ENCODE data around the gene COPS3. TPM values are rescaled to one million over a fixed set of nuclear protein-coding genes. Genes with fewer than 3 reads are reported as not detected.

COPS3 gene
- total and polyA plus RNA-seq, 11 donors: 34.7 to 108 (median 74.0) TPM

GRCh38 chr17:17314501-17315071 lies 33.5 kb upstream of the COPS3 start:
- no peak overlapping the region for H3K4me3 ChIP-seq
- intact Hi-C loops (cut with DNase I): loop anchor here in 7 of 10 donors (2.0 to 10.0 kb wide), 4 partner anchors 170 to 314 kb away; no protein-coding TSS in a partner anchor
- peaks cover 0 to 4% (median 0%) of the 10 kb centered on the region in 9 donors for H3K36me3 ChIP-seq
- ATAC-seq: no peak
- no peak overlapping the region for H3K27ac ChIP-seq
- DNase-seq: no peak
- H3K9me3 ChIP-seq: peaks cover 0 to 4% (median 0%) of the 10 kb centered on the region in 12 donors
- no peaks in the 10 kb centered on the region for H3K27me3 ChIP-seq
- H3K4me1 ChIP-seq: no peaks in the 10 kb centered on the region
- WGBS, 4 donors: 68 to 75% (median 73%) methylated on average over 5 of the region's 5 CpGs
- TF ChIP-seq CTCF (IDR thresholded peaks at IDR 0.05) (no peak), POLR2A (IDR thresholded peaks at IDR 0.05) (no peak)

- H3K27me3 ChIP-seq: no peaks in the 10 kb centered on the region
- peaks cover 0 to 6% (median 0%) of the 10 kb centered on the region in 9 donors for H3K36me3 ChIP-seq
- DNase-seq (peak in 2 of 5 donors; percentile 43), ATAC-seq (peak in 3 of 4 donors; percentile 57 to 71 (median 66))
- peaks cover 0 to 4% (median 0%) of the 10 kb centered on the region in 12 donors for H3K9me3 ChIP-seq
- H3K27ac ChIP-seq: no peak overlapping the region
- no peak overlapping the region for H3K4me3 ChIP-seq
- no peak for TF ChIP-seq POLR2A (IDR thresholded peaks at IDR 0.05)
- peak; percentile 29 to 58 (median 45) for TF ChIP-seq CTCF (IDR thresholded peaks at IDR 0.05)
- no peaks in the 10 kb centered on the region for H3K4me1 ChIP-seq
- intact Hi-C loops (cut with DNase I): loop anchor here in 6 of 10 donors (5.0 to 10.0 kb wide), 3 partner anchors 169 to 311 kb away; no protein-coding TSS in a partner anchor
- WGBS, 4 donors: 57 to 64% (median 60%) methylated on average over 12 of the region's 12 CpGs
Measured at GRCh38 chr17:17313350-17313991, 32.4 kb upstream of the COPS3 start.

GRCh38 chr17:17309356-17309755 lies 28.3 kb upstream of the COPS3 start:
- intact Hi-C loops (cut with DNase I): loop anchor here in 2 of 10 donors (10.0 kb wide), 2 partner anchors 55 to 305 kb away; no protein-coding TSS in a partner anchor
- no peaks in the 10 kb centered on the region for H3K27me3 ChIP-seq
- peaks cover 0 to 4% (median 0%) of the 10 kb centered on the region in 12 donors for H3K9me3 ChIP-seq
- DNase-seq: no peak
- peaks cover 0 to 4% (median 0%) of the 10 kb centered on the region in 9 donors for H3K36me3 ChIP-seq
- TF ChIP-seq CTCF (IDR thresholded peaks at IDR 0.05): no peak
- TF ChIP-seq POLR2A (IDR thresholded peaks at IDR 0.05): no peak
- H3K27ac ChIP-seq: no peak overlapping the region
- peaks cover 0 to 15% (median 0%) of the 10 kb centered on the region in 12 donors for H3K4me1 ChIP-seq
- no peak overlapping the region for H3K4me3 ChIP-seq
- ATAC-seq: no peak
- WGBS, 4 donors: 95 to 100% (median 99%) methylated on average over 1 of the region's 1 CpG

- H3K9me3 ChIP-seq: no peaks in the 10 kb centered on the region
- intact Hi-C loops (cut with DNase I): loop anchor here in 2 of 10 donors (10.0 kb wide), 2 partner anchors 59 to 301 kb away; no protein-coding TSS in a partner anchor
- H3K4me1 ChIP-seq: peaks cover 0 to 36% (median 8%) of the 10 kb centered on the region in 12 donors
- 34 to 52% (median 36%) methylated on average over 8 of the region's 8 CpGs for WGBS, 4 donors
- TF ChIP-seq CTCF (IDR thresholded peaks at IDR 0.05) (no peak), POLR2A (IDR thresholded peaks at IDR 0.05) (no peak)
- ATAC-seq (peak in 2 of 4 donors; percentile 34 to 54), DNase-seq (no peak)
- no peaks in the 10 kb centered on the region for H3K27me3 ChIP-seq
- H3K4me3 ChIP-seq: no peak overlapping the region
- peaks cover 0 to 3% (median 0%) of the 10 kb centered on the region in 9 donors for H3K36me3 ChIP-seq
- H3K27ac ChIP-seq: peak overlapping the region in 3 of 12 donors; percentile 24 to 30 (median 28)
Measured at GRCh38 chr17:17305281-17305801, 24.3 kb upstream of the COPS3 start.
